Stimulated activated naive CD8-positive, alpha-beta T cell treated with anti-CD3 and anti-CD28 coated beads, Interleukin-15, Interleukin-2, amounts not matched to agents 100 U/mL and 50 U/mL, for 24 hours (primary cell): Measurements from ENCODE around the gene PACS1.
"Not testable (repeated sequence)": the region's sequence is repeated elsewhere in the genome, so short reads cannot be mapped to it uniquely, and the experiment has no call there.

Source experiments
- ATAC-seq: fragments of 150-1000 bp; cut with Tn5 transposase; one replicate; pipeline ENCODE4 v1.10.0; 2021
- DNase-seq: peaks from one replicate; pipeline ENCODE4 v3.0.0; 2021

Gene PACS1

GRCh38 chr11:66111158-66111557 is 41.1 kb downstream of the PACS1 start:
- no peak for ATAC-seq

DNA sequence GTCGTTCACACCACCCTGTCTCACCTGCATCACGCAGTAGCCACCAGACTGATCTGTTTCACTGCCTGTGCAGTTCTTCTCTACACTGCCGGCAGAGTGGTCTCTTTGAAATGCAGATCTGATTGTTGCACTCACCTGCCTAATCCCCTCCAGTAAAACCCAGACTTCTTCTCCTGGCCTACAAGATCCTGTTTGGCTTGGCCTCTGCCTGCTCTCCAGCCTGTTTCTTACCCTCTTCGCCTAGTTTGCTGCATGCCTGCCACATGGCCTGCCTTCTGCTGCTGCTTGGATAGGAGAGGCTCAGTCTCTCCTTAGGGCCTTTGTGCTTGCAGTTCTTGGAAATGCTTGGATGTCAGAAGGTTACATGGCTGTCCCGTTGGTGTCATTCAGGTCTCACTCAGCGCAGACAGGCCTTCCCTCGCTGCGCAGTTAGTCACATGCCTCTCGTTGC is 42.0 kb downstream of the PACS1 start:
- no peak for DNase-seq
- ATAC-seq: no peak

More at GRCh38 chr11:66111158-66111557, 41.1 kb downstream of the PACS1 start:
- no peak for DNase-seq

GRCh38 chr11:66112601-66113499 is 42.8 kb downstream of the PACS1 start:
- ATAC-seq: peak; percentile 15

DNA sequence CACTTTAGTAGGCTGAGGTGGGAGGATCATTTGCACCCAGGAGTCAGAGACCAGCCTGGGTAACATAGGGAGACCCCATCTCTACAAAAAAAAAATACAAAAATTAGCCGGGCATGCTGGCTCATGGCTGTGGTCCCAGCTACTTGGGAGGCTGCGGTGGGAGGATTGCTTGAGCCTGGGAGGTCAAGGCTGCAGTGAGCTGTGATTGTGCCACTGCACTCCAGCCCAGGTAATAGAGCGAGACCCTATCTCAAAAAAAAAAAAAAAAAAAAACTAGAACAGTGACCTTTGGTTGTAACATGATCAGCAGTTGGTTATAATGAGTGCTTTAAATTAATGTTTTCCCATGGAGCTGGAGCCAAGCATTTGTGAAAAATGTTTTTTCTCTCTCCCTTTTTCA is 44.9 kb downstream of the PACS1 start:
- ATAC-seq, DNase-seq: not testable (repeated sequence)

More at GRCh38 chr11:66112601-66113499, 42.8 kb downstream of the PACS1 start:
- DNase-seq: no peak

GRCh38 chr11:66115638-66116301 is 45.7 kb downstream of the PACS1 start:
- ATAC-seq: peak; percentile 50
- no peak for DNase-seq

DNA sequence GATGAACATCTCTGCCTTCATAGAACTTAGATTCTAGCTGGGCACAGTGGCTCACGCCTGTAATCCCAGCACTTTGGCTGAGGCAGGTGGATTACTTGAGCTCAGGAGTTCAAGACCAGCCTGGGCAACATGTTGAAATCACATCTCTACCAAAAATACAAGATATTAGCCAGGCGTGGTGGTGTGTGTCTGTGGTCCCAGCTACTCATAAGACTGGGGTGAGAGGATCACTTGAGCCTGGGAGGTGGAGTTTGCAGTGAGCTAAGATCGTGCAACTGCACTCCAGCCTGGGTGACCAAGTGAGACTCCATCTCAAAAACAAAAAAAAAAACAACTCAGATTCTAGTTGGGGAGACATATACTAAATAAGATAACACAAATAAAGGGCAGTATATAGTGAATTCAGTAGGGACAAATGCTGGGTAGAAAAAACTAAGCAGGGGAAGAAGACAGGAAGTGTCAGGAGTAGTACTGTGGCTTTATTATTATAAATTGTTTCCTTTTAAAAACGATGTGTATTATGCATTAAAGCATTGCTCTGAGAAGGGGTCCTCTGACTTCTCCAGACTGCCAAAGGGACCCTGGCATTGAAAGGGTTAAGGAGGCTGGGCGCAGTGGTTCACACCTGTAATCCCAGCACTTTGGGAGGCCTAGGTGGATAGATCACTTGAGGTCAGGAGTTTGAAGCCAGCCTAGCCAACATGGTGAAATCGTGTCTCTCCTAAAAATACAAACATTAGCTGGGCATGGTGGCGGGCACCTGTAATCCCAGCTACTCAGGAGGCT is 46.7 kb downstream of the PACS1 start:
- no peak for ATAC-seq
- DNase-seq: peak; percentile 30

DNA sequence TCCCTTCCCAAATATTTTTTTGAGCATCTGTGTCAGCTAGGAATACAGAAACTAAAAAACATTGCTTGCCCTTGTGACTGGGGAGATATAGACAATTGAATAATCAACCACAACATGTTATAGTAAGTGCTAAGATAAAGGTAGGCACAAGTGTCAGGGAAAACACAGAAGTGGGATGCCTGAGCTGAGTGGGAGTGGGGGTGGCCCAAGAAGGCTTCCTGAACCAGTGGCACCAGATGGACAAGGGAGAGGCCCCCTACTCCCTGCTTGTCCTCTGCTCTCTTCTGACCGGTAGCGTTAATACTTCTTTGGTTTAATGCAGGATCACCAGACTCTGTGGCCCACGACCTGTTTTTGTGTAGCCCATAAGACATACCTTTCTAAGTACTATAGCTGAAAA is 48.8 kb downstream of the PACS1 start:
- ATAC-seq (no peak), DNase-seq (no peak)

DNA sequence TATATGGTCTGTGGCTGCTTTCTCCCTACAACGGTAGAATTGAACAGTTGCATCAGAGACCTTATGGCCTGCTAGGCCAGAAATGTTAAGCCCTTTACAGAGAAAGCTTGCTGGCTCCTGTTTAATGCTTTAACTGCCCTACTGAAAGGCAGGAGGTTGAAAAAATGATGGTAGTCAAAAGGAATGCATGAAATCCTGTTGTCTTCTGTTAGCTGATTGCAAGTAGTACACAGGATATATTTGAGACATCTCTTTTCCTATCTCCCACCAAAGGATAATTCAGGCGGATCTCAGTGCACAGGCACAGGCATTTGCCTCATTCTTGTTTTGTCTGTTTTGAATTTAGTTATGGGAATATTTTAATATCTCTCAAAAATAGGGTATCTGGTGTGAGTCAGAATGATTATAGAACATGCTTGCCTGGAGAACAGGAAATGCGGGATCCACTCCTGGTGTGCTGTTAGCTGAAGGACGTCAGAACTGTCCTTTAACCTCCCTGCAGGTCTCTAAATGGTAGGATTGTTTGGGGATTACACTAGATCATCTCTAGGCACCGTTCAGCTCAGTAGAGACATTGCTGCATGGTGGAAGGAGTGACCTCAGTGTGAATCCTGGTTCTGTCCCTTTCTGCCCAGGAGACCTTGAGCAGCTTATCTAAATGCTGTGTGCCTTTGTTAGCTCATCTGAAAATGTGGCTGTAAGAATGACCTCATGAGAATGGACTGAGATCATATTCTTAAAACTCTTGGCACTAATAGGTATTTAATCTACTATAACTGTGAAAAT is 49.5 kb downstream of the PACS1 start:
- DNase-seq (no peak), ATAC-seq (no peak)

GRCh38 chr11:66121466-66121865 is 51.4 kb downstream of the PACS1 start:
- DNase-seq (no peak), ATAC-seq (no peak)

DNA sequence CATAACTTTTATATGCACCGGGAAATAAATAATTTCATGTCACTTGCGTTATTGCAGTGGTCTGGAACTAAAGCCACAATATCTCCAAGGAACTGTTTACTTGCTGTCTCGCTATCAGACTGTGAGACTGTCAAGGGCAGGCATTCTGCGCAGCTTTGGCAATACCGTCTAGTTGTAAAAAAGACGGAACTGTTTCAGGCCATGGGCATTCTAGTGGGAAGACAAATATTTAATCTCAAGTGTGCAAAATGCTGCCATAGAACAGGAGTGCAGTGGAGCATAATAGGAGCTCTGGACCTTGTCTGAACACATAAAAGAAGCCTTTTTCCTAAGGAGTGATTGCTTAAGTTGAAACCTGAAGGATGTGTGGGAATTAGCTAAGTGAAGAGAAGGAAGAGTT is 53.8 kb downstream of the PACS1 start:
- ATAC-seq (no peak), DNase-seq (no peak)

- peak; percentile 17 for ATAC-seq
These were observed 54.5 kb downstream of the PACS1 start for GRCh38 chr11:66124564-66124963.

GRCh38 chr11:66126064-66126463 is 56.0 kb downstream of the PACS1 start:
- ATAC-seq (peak; percentile 49), DNase-seq (no peak)

More at GRCh38 chr11:66124564-66124963, 54.5 kb downstream of the PACS1 start:
- DNase-seq: no peak

GRCh38 chr11:66126808-66127555 is 56.9 kb downstream of the PACS1 start:
- peak; percentile 93 for ATAC-seq

GRCh38 chr11:66130978-66131377 is 60.9 kb downstream of the PACS1 start:
- ATAC-seq (no peak), DNase-seq (no peak)

More at GRCh38 chr11:66126808-66127555, 56.9 kb downstream of the PACS1 start:
- DNase-seq: peak; percentile 73

DNA sequence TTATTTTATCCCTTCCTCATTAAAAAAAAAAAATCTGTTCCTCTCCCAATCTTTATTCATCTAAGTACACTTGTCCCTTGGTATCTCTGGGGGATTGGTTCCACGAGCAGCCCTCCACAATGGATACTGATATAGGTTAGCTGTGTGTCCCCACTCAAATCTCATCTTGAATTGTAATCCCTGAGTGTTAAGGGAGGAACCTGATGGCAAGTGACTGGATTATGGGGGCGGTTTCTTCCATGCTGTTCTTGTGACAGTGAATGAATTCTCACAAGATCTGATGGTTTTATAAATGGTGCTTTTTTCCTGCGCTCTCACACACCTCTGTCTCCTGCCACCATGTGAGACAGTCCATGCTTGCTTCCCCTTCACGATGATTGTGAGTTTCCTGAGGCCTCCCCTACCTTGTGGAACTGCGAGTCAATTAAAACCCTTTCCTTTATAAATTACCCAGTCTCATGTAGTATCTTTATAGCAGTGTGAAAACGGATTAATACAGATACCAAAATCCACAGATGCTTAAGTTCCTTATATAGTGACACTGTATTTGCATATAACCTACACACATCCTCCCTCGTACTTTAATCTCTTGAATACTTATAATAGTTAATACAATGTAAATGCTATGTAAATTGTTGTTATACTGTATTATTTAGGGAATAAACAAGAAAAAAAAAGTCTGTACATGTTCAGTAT is 62.0 kb downstream of the PACS1 start:
- ATAC-seq (peak; percentile 33), DNase-seq (no peak)

GRCh38 chr11:66133216-66133775 is 63.2 kb downstream of the PACS1 start:
- DNase-seq (no peak), ATAC-seq (no peak)

DNA sequence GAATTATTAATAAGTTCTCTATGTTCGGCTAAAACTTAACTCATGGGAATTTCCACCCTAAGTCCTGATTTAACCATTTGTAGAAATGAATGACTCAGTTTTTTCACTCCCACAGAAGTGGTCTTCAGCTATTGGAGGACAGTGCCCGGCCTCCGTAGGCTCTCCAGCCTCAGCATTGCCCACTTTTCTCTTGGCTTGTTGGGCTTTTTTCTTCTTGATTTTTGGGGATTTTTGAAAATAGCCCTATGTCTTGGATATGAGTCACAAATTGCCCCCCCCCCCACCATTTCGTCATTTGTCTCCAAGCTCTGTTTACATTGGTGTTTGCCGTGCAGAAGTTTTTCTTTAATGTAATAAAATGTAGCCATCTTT is 66.7 kb downstream of the PACS1 start:
- DNase-seq: no peak
- no peak for ATAC-seq

- no peak for DNase-seq
- ATAC-seq: no peak
These were observed 69.8 kb downstream of the PACS1 start for GRCh38 chr11:66139817-66140404.
